Neural cell (in vitro differentiated cells): ENCODE measurements around the gene TBCK. TPM values are rescaled to one million over a fixed set of nuclear protein-coding genes. Genes with fewer than 3 reads are reported as not detected.

ENCODE experiments used
- H2AFZ ChIP-seq: fragments of 200-600, 300-800 bp; sonication (generic), shearing (Covaris generic); 2 replicates; pipeline ENCODE4 v1.6.0; 2014; ENCODE audit warnings: low read depth, mild to moderate bottlenecking, antibody characterized with exemption, low read length, moderate library complexity
- H3F3A ChIP-seq: fragments of 200-600 bp; shearing (Covaris generic); 2 replicates; pipeline ENCODE4 v1.6.1; 2016; ENCODE audit warnings: mild to moderate bottlenecking, moderate library complexity, mixed read lengths, antibody characterized with exemption, low read length; ENCODE audit not compliant: insufficient read depth, poor library complexity, severe bottlenecking
- H3K27ac ChIP-seq: fragments of 200-600, 300-800 bp; sonication (generic), shearing (Covaris generic); 2 replicates; pipeline ENCODE4 v1.5.1; 2014; ENCODE audit warnings: mild to moderate bottlenecking, low read length, moderate library complexity
- H3K27me3 ChIP-seq: fragments of 300-800, 200-600 bp; sonication (generic), shearing (Covaris generic); 2 replicates; pipeline ENCODE4 v1.6.0; 2014; ENCODE audit warnings: mild to moderate bottlenecking, low read depth, low read length, moderate library complexity; ENCODE audit not compliant: insufficient read depth
- H3K36me3 ChIP-seq: fragments of 300-800, 200-600 bp; sonication (generic), shearing (Covaris generic); 2 replicates; pipeline ENCODE4 v1.5.1; 2014; ENCODE audit warnings: mild to moderate bottlenecking, antibody characterized with exemption, low read length, moderate library complexity; ENCODE audit not compliant: insufficient read depth
- H3K4me2 ChIP-seq: fragments of 300-800, 200-600 bp; sonication (generic), shearing (Covaris generic); 2 replicates; pipeline ENCODE4 v1.6.0; 2014; ENCODE audit warnings: mild to moderate bottlenecking, low read length
- H3K4me3 ChIP-seq: fragments of 300-800, 200-600 bp; sonication (generic), shearing (Covaris generic); 2 replicates; pipeline ENCODE4 v1.5.1; 2014; ENCODE audit warnings: mild to moderate bottlenecking, low read length, moderate library complexity
- H3K79me2 ChIP-seq: fragments of 200-600 bp; shearing (Covaris generic); replicated peaks from 2 replicates; pipeline ENCODE4 v1.6.0; 2014; ENCODE audit warnings: mild to moderate bottlenecking, low read length, moderate library complexity; ENCODE audit not compliant: insufficient read depth
- H3K9ac ChIP-seq: fragments of 300-800, 200-600 bp; sonication (generic), shearing (Covaris generic); 2 replicates; pipeline ENCODE4 v1.6.1; 2016; ENCODE audit warnings: mild to moderate bottlenecking, low read length, mixed read lengths
- H3K9me2 ChIP-seq: fragments of 200-600 bp; shearing (Covaris generic); 2 replicates; pipeline ENCODE4 v1.6.1; 2016; ENCODE audit warnings: mild to moderate bottlenecking, low read length, mixed read lengths; ENCODE audit not compliant: insufficient read depth
- H3K9me3 ChIP-seq: fragments of 200-600, 300-800 bp; sonication (generic), shearing (Covaris generic); 2 replicates; pipeline ENCODE4 v1.6.1; 2016; ENCODE audit warnings: mild to moderate bottlenecking, mixed run types, low read length, moderate library complexity, mixed read lengths
- H4K20me1 ChIP-seq: fragments of 200-600 bp; shearing (Covaris generic); 2 replicates; pipeline ENCODE4 v1.6.1; 2016; ENCODE audit warnings: mild to moderate bottlenecking, mixed run types; ENCODE audit not compliant: insufficient read depth
- EP300 ChIP-seq: fragments of 450-650 bp; conservative IDR thresholded peaks from 2 replicates; pipeline ENCODE4 v1.6.1; 2014; ENCODE audit warnings: antibody characterized with exemption, mild to moderate bottlenecking, moderate library complexity; ENCODE audit not compliant: poor library complexity, severe bottlenecking
- EZH2 ChIP-seq: fragments of 200-600, 300-800 bp; shearing (Covaris generic), sonication (generic); IDR thresholded peaks from 2 replicates; pipeline ENCODE4 v1.6.1; 2014; ENCODE audit warnings: antibody characterized with exemption, low read length, borderline replicate concordance, mild to moderate bottlenecking; ENCODE audit not compliant: insufficient read depth, poor library complexity, severe bottlenecking
- MXI1 ChIP-seq: fragments of 450-650 bp; conservative IDR thresholded peaks from 2 replicates; pipeline ENCODE4 v1.6.1; 2014; ENCODE audit warnings: antibody characterized with exemption, mild to moderate bottlenecking; ENCODE audit not compliant: poor library complexity, severe bottlenecking
- POLR2AphosphoS5 ChIP-seq: IDR thresholded peaks from 2 replicates; pipeline ENCODE4 v1.6.1; 2012
- RAD21 ChIP-seq: fragments of 450-650 bp; conservative IDR thresholded peaks from 2 replicates; pipeline ENCODE4 v1.6.1; 2014; ENCODE audit warnings: antibody characterized with exemption, mild to moderate bottlenecking, moderate library complexity
- SMC3 ChIP-seq: fragments of 450-650 bp; conservative IDR thresholded peaks from 2 replicates; pipeline ENCODE4 v1.6.1; 2014; ENCODE audit warnings: antibody characterized with exemption, mild to moderate bottlenecking, moderate library complexity; ENCODE audit not compliant: poor library complexity
- TAF1 ChIP-seq: IDR thresholded peaks from 2 replicates; pipeline ENCODE4 v1.6.1; 2012; ENCODE audit warnings: low read depth
- polyA plus RNA-seq: library from polyadenylated mRNA; depleted of rRNA; stranded (reverse); fragments of >200 nt; gene quantifications from 2 replicates; pipeline ENCODE4 v1.2.3, GENCODE V29; 2014
- TF ChIP-seq, protein P1 (sequence below): IDR thresholded peaks from 2 replicates; pipeline ENCODE4 v1.6.1; 2012; ENCODE audit warnings: borderline replicate concordance
- TF ChIP-seq, protein P2 (sequence below): fragments of 450-650 bp; IDR thresholded peaks from 2 replicates; pipeline ENCODE4 v1.5.1; 2014; ENCODE audit warnings: antibody characterized with exemption, mild to moderate bottlenecking, moderate library complexity; ENCODE audit not compliant: poor library complexity, severe bottlenecking

Gene TBCK
- polyA plus RNA-seq, 1 donor from 2014 or later: 55.0 TPM

GRCh38 chr4:106258145-106259045, 57.6 kb downstream of the TBCK start:
- Histone ChIP-seq H3K27me3 (no peaks in the 10 kb centered on the region), H3K9me2 (no peaks in the 10 kb centered on the region), H3K4me3 (no peak overlapping the region), H2AFZ (no peak overlapping the region), H4K20me1 (no peaks in the 10 kb centered on the region), H3F3A (no peaks in the 10 kb centered on the region), H3K4me2 (no peak overlapping the region), H3K9ac (no peak overlapping the region), H3K9me3 (no peaks in the 10 kb centered on the region), H3K79me2 (no peaks in the 10 kb centered on the region), H3K36me3 (peaks cover 6% of the 10 kb centered on the region), H3K27ac (no peak overlapping the region)
- no peak for TF ChIP-seq MXI1
- TF ChIP-seq TAF1: no peak
- TF ChIP-seq EP300: no peak
- TF ChIP-seq EZH2: no peak
- TF ChIP-seq POLR2AphosphoS5: no peak

DNA sequence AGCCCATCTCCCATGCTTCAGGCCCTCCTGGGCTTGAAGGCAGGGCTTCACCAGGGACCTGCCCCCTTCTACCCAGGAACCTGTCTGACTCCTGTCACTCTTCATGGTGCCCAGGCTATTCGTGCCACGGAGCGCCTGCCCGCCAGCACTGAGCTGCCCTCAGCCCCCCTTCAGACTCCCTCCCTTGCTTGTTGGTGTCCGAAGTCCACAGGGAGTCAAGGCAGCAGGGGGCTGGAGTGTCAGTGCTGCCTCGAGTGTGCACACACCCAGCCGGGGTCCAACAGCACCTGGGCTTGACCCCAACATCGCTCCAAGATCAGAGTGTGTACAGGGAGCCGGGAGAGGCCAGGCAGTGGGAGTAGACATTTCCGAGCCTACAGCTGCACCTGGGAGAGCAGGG, 59.8 kb downstream of the TBCK start:
- H3K9ac ChIP-seq: no peak overlapping the region
- H3K9me3 ChIP-seq: no peaks in the 10 kb centered on the region
- no peak overlapping the region for H3K27ac ChIP-seq
- H3F3A ChIP-seq: no peaks in the 10 kb centered on the region
- TF ChIP-seq, protein P1, sequence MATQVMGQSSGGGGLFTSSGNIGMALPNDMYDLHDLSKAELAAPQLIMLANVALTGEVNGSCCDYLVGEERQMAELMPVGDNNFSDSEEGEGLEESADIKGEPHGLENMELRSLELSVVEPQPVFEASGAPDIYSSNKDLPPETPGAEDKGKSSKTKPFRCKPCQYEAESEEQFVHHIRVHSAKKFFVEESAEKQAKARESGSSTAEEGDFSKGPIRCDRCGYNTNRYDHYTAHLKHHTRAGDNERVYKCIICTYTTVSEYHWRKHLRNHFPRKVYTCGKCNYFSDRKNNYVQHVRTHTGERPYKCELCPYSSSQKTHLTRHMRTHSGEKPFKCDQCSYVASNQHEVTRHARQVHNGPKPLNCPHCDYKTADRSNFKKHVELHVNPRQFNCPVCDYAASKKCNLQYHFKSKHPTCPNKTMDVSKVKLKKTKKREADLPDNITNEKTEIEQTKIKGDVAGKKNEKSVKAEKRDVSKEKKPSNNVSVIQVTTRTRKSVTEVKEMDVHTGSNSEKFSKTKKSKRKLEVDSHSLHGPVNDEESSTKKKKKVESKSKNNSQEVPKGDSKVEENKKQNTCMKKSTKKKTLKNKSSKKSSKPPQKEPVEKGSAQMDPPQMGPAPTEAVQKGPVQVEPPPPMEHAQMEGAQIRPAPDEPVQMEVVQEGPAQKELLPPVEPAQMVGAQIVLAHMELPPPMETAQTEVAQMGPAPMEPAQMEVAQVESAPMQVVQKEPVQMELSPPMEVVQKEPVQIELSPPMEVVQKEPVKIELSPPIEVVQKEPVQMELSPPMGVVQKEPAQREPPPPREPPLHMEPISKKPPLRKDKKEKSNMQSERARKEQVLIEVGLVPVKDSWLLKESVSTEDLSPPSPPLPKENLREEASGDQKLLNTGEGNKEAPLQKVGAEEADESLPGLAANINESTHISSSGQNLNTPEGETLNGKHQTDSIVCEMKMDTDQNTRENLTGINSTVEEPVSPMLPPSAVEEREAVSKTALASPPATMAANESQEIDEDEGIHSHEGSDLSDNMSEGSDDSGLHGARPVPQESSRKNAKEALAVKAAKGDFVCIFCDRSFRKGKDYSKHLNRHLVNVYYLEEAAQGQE: no peak
- TF ChIP-seq SMC3 (no peak), EP300 (no peak), POLR2AphosphoS5 (no peak), EZH2 (no peak), TAF1 (no peak), RAD21 (no peak), MXI1 (no peak)
- TF ChIP-seq, protein P2, sequence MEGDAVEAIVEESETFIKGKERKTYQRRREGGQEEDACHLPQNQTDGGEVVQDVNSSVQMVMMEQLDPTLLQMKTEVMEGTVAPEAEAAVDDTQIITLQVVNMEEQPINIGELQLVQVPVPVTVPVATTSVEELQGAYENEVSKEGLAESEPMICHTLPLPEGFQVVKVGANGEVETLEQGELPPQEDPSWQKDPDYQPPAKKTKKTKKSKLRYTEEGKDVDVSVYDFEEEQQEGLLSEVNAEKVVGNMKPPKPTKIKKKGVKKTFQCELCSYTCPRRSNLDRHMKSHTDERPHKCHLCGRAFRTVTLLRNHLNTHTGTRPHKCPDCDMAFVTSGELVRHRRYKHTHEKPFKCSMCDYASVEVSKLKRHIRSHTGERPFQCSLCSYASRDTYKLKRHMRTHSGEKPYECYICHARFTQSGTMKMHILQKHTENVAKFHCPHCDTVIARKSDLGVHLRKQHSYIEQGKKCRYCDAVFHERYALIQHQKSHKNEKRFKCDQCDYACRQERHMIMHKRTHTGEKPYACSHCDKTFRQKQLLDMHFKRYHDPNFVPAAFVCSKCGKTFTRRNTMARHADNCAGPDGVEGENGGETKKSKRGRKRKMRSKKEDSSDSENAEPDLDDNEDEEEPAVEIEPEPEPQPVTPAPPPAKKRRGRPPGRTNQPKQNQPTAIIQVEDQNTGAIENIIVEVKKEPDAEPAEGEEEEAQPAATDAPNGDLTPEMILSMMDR: no peak
- H2AFZ ChIP-seq: no peak overlapping the region
- H3K9me2 ChIP-seq: no peaks in the 10 kb centered on the region
- no peak overlapping the region for H3K4me2 ChIP-seq
- H4K20me1 ChIP-seq: no peaks in the 10 kb centered on the region
- H3K4me3 ChIP-seq: no peak overlapping the region
- no peaks in the 10 kb centered on the region for H3K27me3 ChIP-seq
- no peaks in the 10 kb centered on the region for H3K79me2 ChIP-seq
- peaks cover 6% of the 10 kb centered on the region for H3K36me3 ChIP-seq
